Choroid plexus epithelial cell (primary cell): Measurements from ENCODE around the gene PTCH2.

ENCODE experiments used
- DNase-seq: peaks from one replicate; pipeline ENCODE4 v3.0.0-alpha.2; 2010; ENCODE audit warnings: low read depth
- H3K4me3 ChIP-seq: 2 replicates; pipeline ENCODE4 v1.5.1; 2011; ENCODE audit warnings: low read depth, mild to moderate bottlenecking, control low read depth, low read length, moderate library complexity
- TF ChIP-seq, protein P1 (sequence below): conservative IDR thresholded peaks from 2 replicates; pipeline ENCODE4 v1.5.1; 2011; ENCODE audit warnings: low read depth, mild to moderate bottlenecking, control low read depth, inconsistent platforms, low read length, moderate library complexity

Gene PTCH2

GRCh38 chr1:44775078-44775929 is 67.7 kb downstream of the PTCH2 start, which contains the start of gene RPS8:
RPS8 (plus strand) TSS chr1:44775540; CDS start chr1:44775597, 57 bp downstream.
- peak within 1 kb of the TSS; percentile 98 for H3K4me3 ChIP-seq
- TF ChIP-seq, protein P1, sequence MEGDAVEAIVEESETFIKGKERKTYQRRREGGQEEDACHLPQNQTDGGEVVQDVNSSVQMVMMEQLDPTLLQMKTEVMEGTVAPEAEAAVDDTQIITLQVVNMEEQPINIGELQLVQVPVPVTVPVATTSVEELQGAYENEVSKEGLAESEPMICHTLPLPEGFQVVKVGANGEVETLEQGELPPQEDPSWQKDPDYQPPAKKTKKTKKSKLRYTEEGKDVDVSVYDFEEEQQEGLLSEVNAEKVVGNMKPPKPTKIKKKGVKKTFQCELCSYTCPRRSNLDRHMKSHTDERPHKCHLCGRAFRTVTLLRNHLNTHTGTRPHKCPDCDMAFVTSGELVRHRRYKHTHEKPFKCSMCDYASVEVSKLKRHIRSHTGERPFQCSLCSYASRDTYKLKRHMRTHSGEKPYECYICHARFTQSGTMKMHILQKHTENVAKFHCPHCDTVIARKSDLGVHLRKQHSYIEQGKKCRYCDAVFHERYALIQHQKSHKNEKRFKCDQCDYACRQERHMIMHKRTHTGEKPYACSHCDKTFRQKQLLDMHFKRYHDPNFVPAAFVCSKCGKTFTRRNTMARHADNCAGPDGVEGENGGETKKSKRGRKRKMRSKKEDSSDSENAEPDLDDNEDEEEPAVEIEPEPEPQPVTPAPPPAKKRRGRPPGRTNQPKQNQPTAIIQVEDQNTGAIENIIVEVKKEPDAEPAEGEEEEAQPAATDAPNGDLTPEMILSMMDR: no peak
- peak; percentile 96 for DNase-seq
